AG04450 (cell line): Measurements from ENCODE around the gene TUSC2. TPM values are rescaled to one million over a fixed set of nuclear protein-coding genes. Genes with fewer than 3 reads are reported as not detected.
"Not testable (repeated sequence)": the region's sequence is repeated elsewhere in the genome, so short reads cannot be mapped to it uniquely, and the experiment has no call there.

Source experiments
- CTCF ChIA-PET: fragments of 300-600, 350-600 bp; formaldehyde crosslinking; extraction: SDS; loops from one replicate; lab custom pipeline; 2022; ENCODE audit warnings: antibody characterized with exemption, inconsistent platforms; lab: Charles Lee
- POLR2A ChIA-PET: fragments of 350-600 bp; formaldehyde crosslinking; extraction: SDS; loops from one replicate; lab custom pipeline; 2021; ENCODE audit warnings: antibody characterized with exemption, inconsistent platforms; lab: Yijun Ruan, JAX
- DNase-seq: peaks from one replicate; pipeline ENCODE4 v3.0.0-alpha.2; 2011; ENCODE audit warnings: low read depth, low spot score
- H3K27ac ChIP-seq: one replicate; pipeline ENCODE4 v1.5.1; 2012; ENCODE audit warnings: low read depth, low read length, control low read depth
- H3K27me3 ChIP-seq: one replicate; pipeline ENCODE4 v1.6.0; 2012; ENCODE audit warnings: low read length; ENCODE audit not compliant: control insufficient read depth, insufficient read depth
- H3K4me3 ChIP-seq: 2 replicates; pipeline ENCODE4 v1.5.1; 2011; ENCODE audit warnings: mild to moderate bottlenecking, low read depth, low read length, control low read depth
- H3K9me3 ChIP-seq: 2 replicates; pipeline ENCODE4 v1.5.1; 2012; ENCODE audit warnings: low read length; ENCODE audit not compliant: control insufficient read depth, insufficient read depth
- CTCF ChIP-seq: IDR thresholded peaks from 2 replicates; pipeline ENCODE4 v1.5.1; 2011; ENCODE audit warnings: low read depth, low read length, control low read depth, inconsistent platforms
- polyA plus RNA-seq: library from polyadenylated mRNA; depleted of rRNA; stranded (reverse); fragments of >200 nt; gene quantifications from 2 replicates; pipeline ENCODE4 v1.2.3, GENCODE V29; 2011

Gene TUSC2
- polyA plus RNA-seq, 1 experiment: 25.3 TPM

GRCh38 chr3:50316657-50317242 lies 11.3 kb downstream of the TUSC2 start:
- Histone ChIP-seq H3K27ac (no peak overlapping the region), H3K9me3 (no peaks in the 10 kb centered on the region; the same call in 1 of the 2 replicates), H3K4me3 (no peak overlapping the region), H3K27me3 (no peaks in the 10 kb centered on the region)
- no peak for TF ChIP-seq CTCF
- DNase-seq: no peak
- POLR2A ChIA-PET: no interaction called here
- CTCF ChIA-PET: no interaction called here

- Histone ChIP-seq H3K27ac (no peak overlapping the region), H3K9me3 (no peaks in the 10 kb centered on the region; the same call in 1 of the 2 replicates), H3K4me3 (no peak overlapping the region), H3K27me3 (no peaks in the 10 kb centered on the region)
- ChIA-PET CTCF (interaction anchor here (0.7 kb wide), 1 partner anchor 10 kb away, joined by 5 read pairs; no protein-coding TSS in a partner anchor), POLR2A (interaction anchor here (0.8 to 0.9 kb wide), 2 partner anchors 13 to 15 kb away, joined by 4 read pairs; partner anchors contain the start of genes HYAL3, NAA80 and TUSC2)
- DNase-seq: no peak
- TF ChIP-seq CTCF: no peak
Observed at GRCh38 chr3:50314816-50315215, 13.2 kb downstream of the TUSC2 start.

- CTCF ChIA-PET: no interaction called here
- TF ChIP-seq CTCF: no peak
- H3K9me3 ChIP-seq: peaks cover 3% of the 10 kb centered on the region
- H3K4me3 ChIP-seq: no peak overlapping the region
- no peak overlapping the region for H3K27ac ChIP-seq
- no peak for DNase-seq
- POLR2A ChIA-PET: interaction anchor here (0.8 kb wide), 1 partner anchor 14 kb away, joined by 4 read pairs; the partner anchor contains the start of gene TUSC2
- no peaks in the 10 kb centered on the region for H3K27me3 ChIP-seq
Observed at GRCh38 chr3:50314342-50314741, 13.7 kb downstream of the TUSC2 start.

- H3K4me3 ChIP-seq, CTCF ChIA-PET, H3K27ac ChIP-seq, DNase-seq, H3K27me3 ChIP-seq, POLR2A ChIA-PET: not testable (repeated sequence)
- peaks cover 26% of the 10 kb centered on the region for H3K9me3 ChIP-seq
Observed at GRCh38 chr3:50312041-50312440, 16.0 kb downstream of the TUSC2 start.

- no peak for TF ChIP-seq CTCF
- CTCF ChIA-PET: no interaction called here
- POLR2A ChIA-PET: no interaction called here
- Histone ChIP-seq H3K4me3 (no peak overlapping the region), H3K9me3 (peaks cover 31% of the 10 kb centered on the region), H3K27me3 (no peaks in the 10 kb centered on the region), H3K27ac (no peak overlapping the region)
- DNase-seq: no peak
Observed at GRCh38 chr3:50304601-50305000, 23.4 kb downstream of the TUSC2 start.
